ENCODE results near the gene DOCK6. TPM values are rescaled to one million over a fixed set of nuclear protein-coding genes. Genes with fewer than 3 reads are reported as not detected.

The DOCK6 gene
- polyA plus RNA-seq, 1 donor (not counting 4 experiments of a cell fraction or from before 2014, with no cell fraction given), result 9.1 TPM

- Histone ChIP-seq H3K9me1 (ENCODE audit: control insufficient read depth, extremely low read depth, insufficient read depth, low read length) (no peaks in the 10 kb centered on the region), H3K27me3 (ENCODE audit: control insufficient read depth, extremely low read depth, insufficient read depth, low read length) (no peaks in the 10 kb centered on the region), H2AFZ (ENCODE audit: control insufficient read depth, low read length) (no peak overlapping the region), H3K36me3 (ENCODE audit: control insufficient read depth in 2 of 2, extremely low read depth in 1 of 2, insufficient read depth in 2 of 2, low read length in 2 of 2) (peaks cover 9 to 24% of the 10 kb centered on the region in 2 experiments), H3K4me3 (ENCODE audit: control insufficient read depth in 2 of 3, extremely low read depth in 1 of 3, insufficient read depth in 2 of 3, low read depth in 1 of 3, low read length in 3 of 3) (no peak overlapping the region), H3K4me1 (ENCODE audit: control insufficient read depth, extremely low read depth, insufficient read depth, low read length) (no peaks in the 10 kb centered on the region), H4K20me1 (ENCODE audit: control insufficient read depth, extremely low read depth, insufficient read depth, low read length) (no peaks in the 10 kb centered on the region), H3K27ac (ENCODE audit: control insufficient read depth, insufficient read depth, low read length) (no peak overlapping the region), H3K9me3 (ENCODE audit: control insufficient read depth, low read depth, low read length) (peaks cover 9% of the 10 kb centered on the region), H3K9ac (ENCODE audit: control insufficient read depth, extremely low read depth, insufficient read depth, low read length) (no peak overlapping the region), H3K79me2 (ENCODE audit: control insufficient read depth, insufficient read depth, low read length) (no peaks in the 10 kb centered on the region), H3K4me2 (ENCODE audit: control insufficient read depth, extremely low read depth, insufficient read depth, low read depth, low read length) (no peak overlapping the region)
- dilution Hi-C loops (cut with MboI; ENCODE audit: extremely low pct_ligation_motif_present, low sequenced_read_pairs), result no loop called here
- TF ChIP-seq CTCF (optimal IDR thresholded peaks at IDR 0.05 in 1 of 3, IDR thresholded peaks at IDR 0.05 in 1 of 3, conservative IDR thresholded peaks at IDR 0.05 in 1 of 3; ENCODE audit: extremely low read depth in 1 of 3, insufficient read depth in 2 of 3, low read length in 3 of 3), result no peak
- no peak for TF ChIP-seq EZH2 (IDR thresholded peaks at IDR 0.05; ENCODE audit: low read length)
- FAIRE-seq (no peak), DNase-seq (ENCODE audit: low read depth, low spot score) (no peak)
Observed at GRCh38 chr19:11225172-11225571, 37.2 kb downstream of the DOCK6 start.

GRCh38 chr19:11224429-11224828, 37.9 kb downstream of the DOCK6 start:
- TF ChIP-seq EZH2 (IDR thresholded peaks at IDR 0.05; ENCODE audit: low read length) (no peak), CTCF (optimal IDR thresholded peaks at IDR 0.05 in 1 of 3, IDR thresholded peaks at IDR 0.05 in 1 of 3, conservative IDR thresholded peaks at IDR 0.05 in 1 of 3; ENCODE audit: extremely low read depth in 1 of 3, insufficient read depth in 2 of 3, low read length in 3 of 3) (no peak)
- no peaks in the 10 kb centered on the region for H4K20me1 ChIP-seq (ENCODE audit: control insufficient read depth, extremely low read depth, insufficient read depth, low read length)
- H3K9me3 ChIP-seq (ENCODE audit: control insufficient read depth, low read depth, low read length), result peaks cover 9% of the 10 kb centered on the region
- no peak overlapping the region for H3K9ac ChIP-seq (ENCODE audit: control insufficient read depth, extremely low read depth, insufficient read depth, low read length)
- no peak for DNase-seq (ENCODE audit: low read depth, low spot score)
- dilution Hi-C loops (cut with MboI; ENCODE audit: extremely low pct_ligation_motif_present, low sequenced_read_pairs), result no loop called here
- H3K9me1 ChIP-seq (ENCODE audit: control insufficient read depth, extremely low read depth, insufficient read depth, low read length), result no peaks in the 10 kb centered on the region
- no peak for FAIRE-seq
- no peaks in the 10 kb centered on the region for H3K4me1 ChIP-seq (ENCODE audit: control insufficient read depth, extremely low read depth, insufficient read depth, low read length)
- no peak overlapping the region for H3K27ac ChIP-seq (ENCODE audit: control insufficient read depth, insufficient read depth, low read length)
- peaks cover 9 to 23% of the 10 kb centered on the region in 2 experiments for H3K36me3 ChIP-seq (ENCODE audit: control insufficient read depth in 2 of 2, extremely low read depth in 1 of 2, insufficient read depth in 2 of 2, low read length in 2 of 2)
- no peak overlapping the region for H2AFZ ChIP-seq (ENCODE audit: control insufficient read depth, low read length)
- H3K4me3 ChIP-seq (ENCODE audit: control insufficient read depth in 2 of 3, extremely low read depth in 1 of 3, insufficient read depth in 2 of 3, low read depth in 1 of 3, low read length in 3 of 3), result no peak overlapping the region
- H3K4me2 ChIP-seq (ENCODE audit: control insufficient read depth, extremely low read depth, insufficient read depth, low read depth, low read length), result no peak overlapping the region
- no peaks in the 10 kb centered on the region for H3K27me3 ChIP-seq (ENCODE audit: control insufficient read depth, extremely low read depth, insufficient read depth, low read length)
- H3K79me2 ChIP-seq (ENCODE audit: control insufficient read depth, insufficient read depth, low read length), result no peaks in the 10 kb centered on the region

Measured in keratinocyte (primary cell).